NCI-H1105 (cell line): Measurements from ENCODE around the gene ULBP1.
"Not testable (repeated sequence)": the region's sequence is repeated elsewhere in the genome, so short reads cannot be mapped to it uniquely, and the experiment has no call there.

ENCODE experiments used
- DNase-seq: peaks from one replicate; lab custom pipeline; 2025; lab: John Stamatoyannopoulos, UW

Gene ULBP1, protein sequence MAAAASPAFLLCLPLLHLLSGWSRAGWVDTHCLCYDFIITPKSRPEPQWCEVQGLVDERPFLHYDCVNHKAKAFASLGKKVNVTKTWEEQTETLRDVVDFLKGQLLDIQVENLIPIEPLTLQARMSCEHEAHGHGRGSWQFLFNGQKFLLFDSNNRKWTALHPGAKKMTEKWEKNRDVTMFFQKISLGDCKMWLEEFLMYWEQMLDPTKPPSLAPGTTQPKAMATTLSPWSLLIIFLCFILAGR

GRCh38 chr6:149963462-149964307, at the start of gene ULBP1:
Gene ULBP1, plus strand, starts transcription at chr6:149963943. Its CDS starts 107 bp downstream, at chr6:149964050.
- DNase-seq = peak; percentile 94

GRCh38 chr6:149915970-149916865, 47.5 kb upstream of the ULBP1 start:
- DNase-seq = no peak

GRCh38 chr6:149917679-149918078, 46.1 kb upstream of the ULBP1 start:
- DNase-seq = no peak

GRCh38 chr6:149918151-149918905, 45.4 kb upstream of the ULBP1 start:
- no peak for DNase-seq

DNA sequence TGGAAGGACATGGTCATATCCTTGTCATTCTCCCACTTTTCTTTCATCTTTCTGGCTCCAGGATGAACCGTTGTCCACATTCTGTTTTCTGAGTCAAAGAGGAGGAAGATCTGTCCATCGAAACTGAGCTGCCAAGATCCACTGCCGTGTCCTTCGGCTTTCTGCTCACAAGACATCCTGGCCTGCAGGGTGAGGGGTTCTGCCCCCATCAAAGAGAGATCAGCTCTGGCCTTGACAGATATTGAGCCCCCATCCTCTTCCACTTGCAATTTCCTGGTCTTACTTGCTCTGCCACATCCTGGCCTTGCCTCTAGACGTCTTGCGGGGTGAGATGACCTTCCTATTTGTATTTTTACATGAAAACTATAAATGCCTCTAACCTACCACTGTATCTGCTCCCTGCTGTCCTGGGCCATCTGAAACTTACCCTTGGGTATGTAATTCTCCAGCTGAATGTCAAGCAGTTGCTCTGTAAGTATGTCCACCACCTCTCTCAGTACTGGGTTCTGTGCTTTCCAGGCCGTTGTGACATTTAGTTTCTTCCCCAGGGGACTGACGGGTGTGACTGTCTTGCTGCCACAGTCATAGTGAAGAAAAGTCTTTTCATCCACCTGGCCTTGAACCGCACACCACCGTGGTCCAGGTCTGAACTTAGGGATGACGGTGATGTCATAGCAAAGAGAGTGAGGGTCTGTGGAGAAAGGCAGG, 44.5 kb upstream of the ULBP1 start:
- not testable (repeated sequence) for DNase-seq

GRCh38 chr6:149919834-149920225, 43.9 kb upstream of the ULBP1 start:
- DNase-seq = no peak

DNA sequence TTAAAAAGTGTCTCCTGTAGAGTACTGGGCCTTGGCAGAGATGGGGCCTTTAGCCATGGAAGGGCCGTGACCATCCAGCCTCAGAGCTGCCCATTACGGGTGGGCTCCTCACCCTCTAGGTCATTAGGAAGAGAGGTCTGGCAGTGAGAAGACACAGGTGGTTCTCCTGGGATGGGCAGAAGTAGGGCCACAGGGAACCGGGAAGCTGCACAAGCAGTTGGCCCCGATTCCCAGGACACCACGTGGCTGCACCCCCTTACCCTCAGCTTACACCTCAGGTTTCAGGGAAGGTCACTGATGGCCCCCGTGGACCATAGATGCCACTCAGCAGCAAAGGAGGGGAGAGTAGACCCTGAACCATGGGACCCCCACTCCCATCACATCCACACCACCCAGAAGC, 42.4 kb upstream of the ULBP1 start:
- DNase-seq = no peak

- not testable (repeated sequence) for DNase-seq
Observed at GRCh38 chr6:149922091-149922490, 41.7 kb upstream of the ULBP1 start.

GRCh38 chr6:149922642-149923326, 41.0 kb upstream of the ULBP1 start, which contains the start of gene RAET1G:
Gene RAET1G, minus strand, starts transcription at chr6:149923121. Its CDS starts 111 bp downstream, at chr6:149923010.
- peak; percentile 73 for DNase-seq

GRCh38 chr6:149923327-149923986, 40.3 kb upstream of the ULBP1 start:
- no peak for DNase-seq

- DNase-seq = no peak
Observed at GRCh38 chr6:149924206-149924932, 39.4 kb upstream of the ULBP1 start.

DNA sequence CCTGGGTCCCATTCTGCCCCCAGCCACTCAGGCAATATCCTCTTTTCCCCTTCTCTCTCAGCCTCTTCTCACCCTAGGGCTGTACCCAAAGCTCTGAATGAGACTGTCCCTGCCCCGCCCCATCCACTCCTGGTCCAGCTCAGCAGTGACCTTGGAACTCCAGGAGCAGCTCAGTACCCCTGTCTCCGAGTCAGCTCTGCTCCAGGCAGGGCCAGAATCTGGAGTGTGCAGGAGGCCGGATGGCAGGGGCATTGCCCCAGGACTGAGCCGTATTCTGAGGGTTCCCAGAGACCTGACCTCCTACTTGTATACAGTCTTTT, 38.9 kb upstream of the ULBP1 start:
- DNase-seq = no peak

- DNase-seq = no peak
Observed at GRCh38 chr6:149925253-149925973, 38.3 kb upstream of the ULBP1 start.

GRCh38 chr6:149925974-149926777, 37.6 kb upstream of the ULBP1 start:
- peak; percentile 79 for DNase-seq

GRCh38 chr6:149927025-149927424, 36.7 kb upstream of the ULBP1 start:
- not testable (repeated sequence) for DNase-seq

GRCh38 chr6:149929422-149929821, 34.3 kb upstream of the ULBP1 start:
- no peak for DNase-seq

- no peak for DNase-seq
Observed at GRCh38 chr6:149931501-149931900, 32.2 kb upstream of the ULBP1 start.

- no peak for DNase-seq
Observed at GRCh38 chr6:149933036-149933435, 30.7 kb upstream of the ULBP1 start.
